Measurements from ENCODE around the gene PRSS57. TPM values are rescaled to one million over a fixed set of nuclear protein-coding genes. Genes with fewer than 3 reads are reported as not detected.
"Not testable (repeated sequence)": the region's sequence is repeated elsewhere in the genome, so short reads cannot be mapped to it uniquely, and the experiment has no call there.

Gene PRSS57
- total and polyA plus RNA-seq, 2 of the 8 experiments (the other 6 are each of a cell fraction or from before 2014, with no cell fraction given) = not detected

DNA sequence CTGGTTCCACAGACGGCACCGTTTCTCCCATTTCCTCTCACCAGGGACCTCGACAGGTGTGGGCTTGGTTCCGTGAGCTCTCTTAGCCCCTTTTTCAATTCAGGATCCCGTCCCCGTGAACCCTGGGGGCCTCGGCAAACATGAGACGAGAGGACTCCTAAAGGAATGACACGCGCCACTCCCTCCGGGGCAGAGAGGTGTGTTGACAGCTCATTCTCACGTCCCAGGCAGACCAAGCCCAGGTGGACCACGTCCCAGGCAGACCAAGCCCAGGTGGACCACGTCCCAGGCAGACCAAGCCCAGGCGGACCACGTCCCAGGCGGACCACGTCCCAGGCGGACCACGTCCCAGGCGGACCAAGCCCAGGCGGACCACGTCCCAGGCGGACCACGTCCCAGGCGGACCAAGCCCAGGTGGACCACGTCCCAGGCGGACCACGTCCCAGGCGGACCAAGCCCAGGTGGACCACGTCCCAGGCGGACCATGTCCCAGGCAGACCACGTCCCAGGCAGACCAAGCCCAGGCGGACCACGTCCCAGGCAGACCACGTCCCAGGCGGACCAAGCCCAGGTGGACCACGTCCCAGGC lies 28.2 kb downstream of the PRSS57 start:
- not testable (repeated sequence) for H3K4ac ChIP-seq (replicated peaks; ENCODE audit: insufficient read length, low read depth, low read length); H3K56ac ChIP-seq (replicated peaks; ENCODE audit: insufficient read length, low read depth, low read length); H2BK20ac ChIP-seq (ENCODE audit: low read length); H3K18ac ChIP-seq (ENCODE audit: extremely low read depth, low read length); H4K5ac ChIP-seq (ENCODE audit: insufficient read length, low read depth, low read length); H4K20me1 ChIP-seq (replicated peaks in 1 of 2; ENCODE audit: control insufficient read depth in 1 of 2, insufficient read depth in 2 of 2, low read length in 2 of 2); H3K4me1 ChIP-seq (replicated peaks in 1 of 4; ENCODE audit: control insufficient read depth in 3 of 4, insufficient read depth in 4 of 4, low read length in 3 of 4); H3K79me1 ChIP-seq (ENCODE audit: low read depth, low read length); FAIRE-seq; H3K14ac ChIP-seq (ENCODE audit: insufficient read length); H4K91ac ChIP-seq (replicated peaks; ENCODE audit: insufficient read length, low read length); H2AK5ac ChIP-seq (ENCODE audit: low read depth, low read length); H3K9ac ChIP-seq (replicated peaks in 1 of 4; ENCODE audit: extremely low read depth in 1 of 4, low read depth in 3 of 4, low read length in 3 of 4); H2BK15ac ChIP-seq (ENCODE audit: low read length); H3K27ac ChIP-seq (ENCODE audit: low read depth, low read length); H2AFZ ChIP-seq (ENCODE audit: low read length); H3K9me3 ChIP-seq (ENCODE audit: insufficient read depth in 2 of 2, low read depth in 1 of 2, low read length in 1 of 2); H3K79me2 ChIP-seq (ENCODE audit: control insufficient read depth in 1 of 2, insufficient read depth in 2 of 2, low read length in 2 of 2); H3K23ac ChIP-seq (ENCODE audit: insufficient read length); H3K36me3 ChIP-seq (ENCODE audit: control insufficient read depth in 2 of 4, insufficient read depth in 4 of 4, low read length in 3 of 4); H3K4me2 ChIP-seq (ENCODE audit: insufficient read depth in 1 of 2, low read depth in 2 of 2, low read length in 2 of 2); H3K23me2 ChIP-seq (ENCODE audit: low read depth, low read length); H4K8ac ChIP-seq (ENCODE audit: extremely low read depth, insufficient read depth, low read length); H3K4me3 ChIP-seq (ENCODE audit: extremely low read depth in 1 of 4, insufficient read depth in 2 of 4, low read depth in 3 of 4, low read length in 4 of 4); H2BK120ac ChIP-seq (replicated peaks; ENCODE audit: low read depth, low read length); DNase-seq (ENCODE audit: low read depth in 1 of 2, low spot score in 2 of 2); H3K27me3 ChIP-seq (replicated peaks in 1 of 4; ENCODE audit: control insufficient read depth in 3 of 4, extremely low read depth in 1 of 4, insufficient read depth in 3 of 4, low read length in 3 of 4); H2BK12ac ChIP-seq (ENCODE audit: low read depth, low read length); H2BK5ac ChIP-seq (ENCODE audit: low read depth, low read length)
- WGBS, 2 experiments (ENCODE audit: extremely low coverage in 1 of 2, insufficient coverage in 1 of 2, insufficient read length in 1 of 2, insufficient replicate concordance in 2 of 2, low coverage in 1 of 2, low lambda C conversion rate in 2 of 2, missing lambda C conversion rate in 1 of 2) = 80% methylated on average over 18 of the region's 38 CpGs; no CpG with 5 or more reads in 1 of the 2 experiments
- ChIA-PET CTCF (ENCODE audit: partially characterized antibody) (interaction anchor here (0.6 to 1.6 kb wide), 10 partner anchors 38 to 436 kb away, joined by 3 to 7 read pairs (median 4); no protein-coding TSS in a partner anchor), POLR2A (ENCODE audit: partially characterized antibody) (interaction anchor here (1.1 to 1.6 kb wide), 3 partner anchors 12 to 89 kb away, joined by 3 to 5 read pairs (median 3); no protein-coding TSS in a partner anchor)

Data from H1 (cell line).